Colonic mucosa (tissue), 4 donors: ENCODE data around the gene GPR4. TPM values are rescaled to one million over a fixed set of nuclear protein-coding genes. Genes with fewer than 3 reads are reported as not detected.

Source experiments
- DNase-seq: peaks from one replicate; pipeline ENCODE4 v3.0.0-alpha.2; 2020
- H3K27ac ChIP-seq: fragments of 200-600 bp; one replicate; pipeline ENCODE4 v1.8.0; 2021
- H3K27me3 ChIP-seq: fragments of 200-600 bp; one replicate; pipeline ENCODE4 v1.8.0; 2021
- H3K36me3 ChIP-seq: fragments of 200-600 bp; one replicate; pipeline ENCODE4 v1.8.0; 2021
- H3K4me1 ChIP-seq: fragments of 200-600 bp; one replicate; pipeline ENCODE4 v1.8.0; 2021; ENCODE audit warnings: mild to moderate bottlenecking
- H3K4me3 ChIP-seq: fragments of 200-600 bp; one replicate; pipeline ENCODE4 v1.8.0; 2021
- H3K9ac ChIP-seq, 2 donors: one replicate each; pipeline ENCODE4 v1.7.0; 2013; ENCODE audit warnings: control low read depth in 2 of 2, low read depth in 2 of 2, low read length in 2 of 2
- H3K9me3 ChIP-seq: fragments of 200-600 bp; one replicate; pipeline ENCODE4 v1.8.0; 2021
- CTCF ChIP-seq: fragments of 200-600 bp; IDR thresholded peaks from one replicate; pipeline ENCODE4 v1.8.0; 2022; ENCODE audit warnings: antibody characterized with exemption, mild to moderate bottlenecking
- intact Hi-C: fragments of 100-400 bp; cut with DNase I; formaldehyde crosslinking; loops from one replicate; pipeline ENCODE4 v1.14.1; 2022
- total RNA-seq, 2 donors: library from RNA; stranded (reverse); fragmentation: NEBNext Ultra II Directional in 1 of 2; extraction: Animal tissue kit (Norgen Biotek cat#: 25700) in 1 of 2; gene quantifications; one replicate each; pipeline ENCODE4 v1.2.1, GENCODE V29; 2021
- donor health status: healthy.
- donor health status: DM: no; HTN: no; CAD: no.
- donor health status: DM: no; HTN: no; CAD: no.

The GPR4 gene
- total RNA-seq, 2 donors from 2014 or later = 0.52 to 2.0 TPM

GRCh38 chr19:45556835-45557234 lies 45.2 kb downstream of the GPR4 start:
- no peak for DNase-seq
- Histone ChIP-seq H3K27ac (no peak overlapping the region), H3K27me3 (no peaks in the 10 kb centered on the region), H3K4me3 (no peak overlapping the region), H3K4me1 (peaks cover 6% of the 10 kb centered on the region), H3K9me3 (no peaks in the 10 kb centered on the region), H3K36me3 (no peaks in the 10 kb centered on the region), H3K9ac (no peak overlapping the region)
- intact Hi-C loops = loop anchor here (5.0 kb wide), 1 partner anchor 35 kb away; no protein-coding TSS in a partner anchor
- no peak for TF ChIP-seq CTCF

GRCh38 chr19:45554481-45554880 lies 47.5 kb downstream of the GPR4 start:
- H3K27me3 ChIP-seq = no peaks in the 10 kb centered on the region
- TF ChIP-seq CTCF = no peak
- intact Hi-C loops = no loop called here
- H3K9ac ChIP-seq = no peak overlapping the region
- H3K4me1 ChIP-seq = peaks cover 3% of the 10 kb centered on the region
- no peak for DNase-seq
- H3K4me3 ChIP-seq = no peak overlapping the region
- H3K36me3 ChIP-seq = no peaks in the 10 kb centered on the region
- no peak overlapping the region for H3K27ac ChIP-seq
- H3K9me3 ChIP-seq = no peaks in the 10 kb centered on the region

GRCh38 chr19:45553464-45553863 lies 48.5 kb downstream of the GPR4 start:
- peak; percentile 23 for TF ChIP-seq CTCF
- peak; percentile 69 for DNase-seq
- Histone ChIP-seq H3K9ac (peak overlapping the region in 1 of 2 donors; percentile 46), H3K4me3 (no peak overlapping the region), H3K9me3 (no peaks in the 10 kb centered on the region), H3K4me1 (peaks cover 3% of the 10 kb centered on the region), H3K27me3 (no peaks in the 10 kb centered on the region), H3K27ac (no peak overlapping the region), H3K36me3 (no peaks in the 10 kb centered on the region)
- intact Hi-C loops = no loop called here

GRCh38 chr19:45547965-45548609 lies 53.9 kb downstream of the GPR4 start:
- DNase-seq = peak; percentile 85
- Histone ChIP-seq H3K4me1 (peaks cover under 1% of the 10 kb centered on the region), H3K27ac (peak overlapping the region; percentile 59), H3K4me3 (no peak overlapping the region), H3K9ac (no peak overlapping the region), H3K36me3 (no peaks in the 10 kb centered on the region), H3K27me3 (no peaks in the 10 kb centered on the region), H3K9me3 (no peaks in the 10 kb centered on the region)
- intact Hi-C loops = no loop called here
- no peak for TF ChIP-seq CTCF

- DNase-seq = no peak
- Histone ChIP-seq H3K9ac (no peak overlapping the region), H3K27ac (no peak overlapping the region), H3K4me3 (no peak overlapping the region), H3K9me3 (no peaks in the 10 kb centered on the region), H3K36me3 (no peaks in the 10 kb centered on the region), H3K27me3 (no peaks in the 10 kb centered on the region), H3K4me1 (no peaks in the 10 kb centered on the region)
- no peak for TF ChIP-seq CTCF
- intact Hi-C loops = no loop called here
Measured at GRCh38 chr19:45547211-45547770, 54.7 kb downstream of the GPR4 start.
